Measurements from ENCODE around the gene RAB10. TPM values are rescaled to one million over a fixed set of nuclear protein-coding genes. Genes with fewer than 3 reads are reported as not detected.

The RAB10 gene
- total and polyA plus RNA-seq, 9 of the 15 experiments (the other 6 are each of a cell fraction or from before 2014, with no cell fraction given): 25.1 to 214 (median 157) TPM

- FAIRE-seq: no peak
- ChIA-PET CTCF (ENCODE audit: low intra/inter-chr PET ratio) (no interaction called here), POLR2A (interaction anchor here (0.6 to 1.3 kb wide), 2 partner anchors 16 to 397 kb away, joined by 3 read pairs; no protein-coding TSS in a partner anchor)
- intact Hi-C loops (cut with micrococcal nuclease): no loop called here
- no peak for DNase-seq (ENCODE audit: extremely low read depth in 1 of 4, low spot score in 3 of 4)
- BruUV-seq (replicated peaks): no TSS peak
- H3K79me2 ChIP-seq (ENCODE audit: control insufficient read depth, insufficient read depth, low read length): peaks cover 48% of the 10 kb centered on the region
- no peaks in the 10 kb centered on the region for H3K9me1 ChIP-seq (ENCODE audit: control insufficient read depth, insufficient read depth, low read length)
- no peaks in the 10 kb centered on the region for H3K9me3 ChIP-seq (replicated peaks; ENCODE audit: control insufficient read depth, insufficient read depth, low read depth, low read length)
- no peak overlapping the region for H3K9ac ChIP-seq (ENCODE audit: insufficient read depth in 1 of 2, low read depth in 2 of 2, low read length in 2 of 2)
- H3K4me2 ChIP-seq (ENCODE audit: insufficient read depth, low read length): no peak overlapping the region
- H2AFZ ChIP-seq (ENCODE audit: low read depth, low read length): no peak overlapping the region
- ATAC-seq: no peak
- H3K36me3 ChIP-seq (ENCODE audit: control insufficient read depth, insufficient read depth, low read length): peaks cover 45% of the 10 kb centered on the region
- no peaks in the 10 kb centered on the region for H3K4me1 ChIP-seq (replicated peaks in 1 of 2; ENCODE audit: control insufficient read depth in 2 of 2, insufficient read depth in 2 of 2, low read length in 2 of 2)
- WGBS (ENCODE audit: insufficient coverage, low coverage, missing lambda C conversion rate): 100% methylated on average over 1 of the region's 1 CpG
- H4K20me1 ChIP-seq (replicated peaks; ENCODE audit: control insufficient read depth, insufficient read depth, low read length): no peaks in the 10 kb centered on the region
- no peaks in the 10 kb centered on the region for H3K27me3 ChIP-seq (ENCODE audit: control insufficient read depth in 2 of 2, insufficient read depth in 2 of 2, low read length in 2 of 2)
- no peak overlapping the region for H3K27ac ChIP-seq (ENCODE audit: extremely low read depth, low read depth, low read length)
- no peak overlapping the region for H3K4me3 ChIP-seq
- in situ Hi-C loops (cut with MboI): no loop called here
- TF ChIP-seq POLR2H (tag; IDR thresholded peaks at IDR 0.05; ENCODE audit: low read depth) (no peak), ZNF644 (tag; IDR thresholded peaks at IDR 0.05; ENCODE audit: low read depth) (no peak), SMARCA4 (IDR thresholded peaks at IDR 0.05) (no peak), ZKSCAN8 (CRISPR knock-in tag; IDR thresholded peaks at IDR 0.05) (no peak), ELF2 (CRISPR knock-in tag; IDR thresholded peaks at IDR 0.05) (no peak), HLTF (IDR thresholded peaks at IDR 0.05) (no peak), MNT (conservative IDR thresholded peaks at IDR 0.05) (no peak), ZBTB17 (CRISPR knock-in tag; IDR thresholded peaks at IDR 0.05) (no peak), FOXK2 (conservative IDR thresholded peaks at IDR 0.05 in 1 of 2, IDR thresholded peaks at IDR 0.05 in 1 of 2; ENCODE audit: low read depth in 2 of 2) (no peak), RFX1 (IDR thresholded peaks at IDR 0.05) (no peak), USF1 (CRISPR knock-in tag; IDR thresholded peaks at IDR 0.05) (no peak), ZNF12 (CRISPR knock-in tag; IDR thresholded peaks at IDR 0.05) (no peak)
- TF ChIP-seq, protein P1, sequence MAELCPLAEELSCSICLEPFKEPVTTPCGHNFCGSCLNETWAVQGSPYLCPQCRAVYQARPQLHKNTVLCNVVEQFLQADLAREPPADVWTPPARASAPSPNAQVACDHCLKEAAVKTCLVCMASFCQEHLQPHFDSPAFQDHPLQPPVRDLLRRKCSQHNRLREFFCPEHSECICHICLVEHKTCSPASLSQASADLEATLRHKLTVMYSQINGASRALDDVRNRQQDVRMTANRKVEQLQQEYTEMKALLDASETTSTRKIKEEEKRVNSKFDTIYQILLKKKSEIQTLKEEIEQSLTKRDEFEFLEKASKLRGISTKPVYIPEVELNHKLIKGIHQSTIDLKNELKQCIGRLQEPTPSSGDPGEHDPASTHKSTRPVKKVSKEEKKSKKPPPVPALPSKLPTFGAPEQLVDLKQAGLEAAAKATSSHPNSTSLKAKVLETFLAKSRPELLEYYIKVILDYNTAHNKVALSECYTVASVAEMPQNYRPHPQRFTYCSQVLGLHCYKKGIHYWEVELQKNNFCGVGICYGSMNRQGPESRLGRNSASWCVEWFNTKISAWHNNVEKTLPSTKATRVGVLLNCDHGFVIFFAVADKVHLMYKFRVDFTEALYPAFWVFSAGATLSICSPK (IDR thresholded peaks at IDR 0.05; ENCODE audit: borderline replicate concordance): no peak
- TF ChIP-seq, protein P2, sequence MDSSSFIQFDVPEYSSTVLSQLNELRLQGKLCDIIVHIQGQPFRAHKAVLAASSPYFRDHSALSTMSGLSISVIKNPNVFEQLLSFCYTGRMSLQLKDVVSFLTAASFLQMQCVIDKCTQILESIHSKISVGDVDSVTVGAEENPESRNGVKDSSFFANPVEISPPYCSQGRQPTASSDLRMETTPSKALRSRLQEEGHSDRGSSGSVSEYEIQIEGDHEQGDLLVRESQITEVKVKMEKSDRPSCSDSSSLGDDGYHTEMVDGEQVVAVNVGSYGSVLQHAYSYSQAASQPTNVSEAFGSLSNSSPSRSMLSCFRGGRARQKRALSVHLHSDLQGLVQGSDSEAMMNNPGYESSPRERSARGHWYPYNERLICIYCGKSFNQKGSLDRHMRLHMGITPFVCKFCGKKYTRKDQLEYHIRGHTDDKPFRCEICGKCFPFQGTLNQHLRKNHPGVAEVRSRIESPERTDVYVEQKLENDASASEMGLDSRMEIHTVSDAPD (CRISPR knock-in tag; IDR thresholded peaks at IDR 0.05): no peak
- TF ChIP-seq, protein P3, sequence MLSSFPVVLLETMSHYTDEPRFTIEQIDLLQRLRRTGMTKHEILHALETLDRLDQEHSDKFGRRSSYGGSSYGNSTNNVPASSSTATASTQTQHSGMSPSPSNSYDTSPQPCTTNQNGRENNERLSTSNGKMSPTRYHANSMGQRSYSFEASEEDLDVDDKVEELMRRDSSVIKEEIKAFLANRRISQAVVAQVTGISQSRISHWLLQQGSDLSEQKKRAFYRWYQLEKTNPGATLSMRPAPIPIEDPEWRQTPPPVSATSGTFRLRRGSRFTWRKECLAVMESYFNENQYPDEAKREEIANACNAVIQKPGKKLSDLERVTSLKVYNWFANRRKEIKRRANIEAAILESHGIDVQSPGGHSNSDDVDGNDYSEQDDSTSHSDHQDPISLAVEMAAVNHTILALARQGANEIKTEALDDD (IDR thresholded peaks at IDR 0.05): no peak
- TF ChIP-seq, protein P4, sequence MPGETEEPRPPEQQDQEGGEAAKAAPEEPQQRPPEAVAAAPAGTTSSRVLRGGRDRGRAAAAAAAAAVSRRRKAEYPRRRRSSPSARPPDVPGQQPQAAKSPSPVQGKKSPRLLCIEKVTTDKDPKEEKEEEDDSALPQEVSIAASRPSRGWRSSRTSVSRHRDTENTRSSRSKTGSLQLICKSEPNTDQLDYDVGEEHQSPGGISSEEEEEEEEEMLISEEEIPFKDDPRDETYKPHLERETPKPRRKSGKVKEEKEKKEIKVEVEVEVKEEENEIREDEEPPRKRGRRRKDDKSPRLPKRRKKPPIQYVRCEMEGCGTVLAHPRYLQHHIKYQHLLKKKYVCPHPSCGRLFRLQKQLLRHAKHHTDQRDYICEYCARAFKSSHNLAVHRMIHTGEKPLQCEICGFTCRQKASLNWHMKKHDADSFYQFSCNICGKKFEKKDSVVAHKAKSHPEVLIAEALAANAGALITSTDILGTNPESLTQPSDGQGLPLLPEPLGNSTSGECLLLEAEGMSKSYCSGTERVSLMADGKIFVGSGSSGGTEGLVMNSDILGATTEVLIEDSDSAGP (CRISPR knock-in tag; IDR thresholded peaks at IDR 0.05): no peak
Measured at GRCh38 chr2:26112201-26112600, 78.3 kb downstream of the RAB10 start.
